Subcutaneous abdominal adipose tissue (tissue), 5 donors: ENCODE results near the gene SETX.

ENCODE experiments used
- H3K27ac ChIP-seq: one replicate; pipeline ENCODE4 v1.7.0; 2013; ENCODE audit warnings: low read depth, mild to moderate bottlenecking, inconsistent platforms, low read length, moderate library complexity
- H3K27me3 ChIP-seq, 5 donors: one replicate each; pipeline ENCODE4 v1.7.0; 2013; ENCODE audit warnings: low read length in 5 of 5, inconsistent platforms in 1 of 5; ENCODE audit not compliant: control insufficient read depth in 5 of 5, insufficient read depth in 4 of 5
- H3K36me3 ChIP-seq, 5 donors: one replicate each; pipeline ENCODE4 v1.7.0; 2013; ENCODE audit warnings: low read length in 5 of 5; ENCODE audit not compliant: control insufficient read depth in 5 of 5, insufficient read depth in 5 of 5
- H3K4me1 ChIP-seq, 5 donors: one replicate each; pipeline ENCODE4 v1.7.0; 2013; ENCODE audit warnings: low read length in 5 of 5, mild to moderate bottlenecking in 3 of 5, moderate library complexity in 1 of 5; ENCODE audit not compliant: control insufficient read depth in 5 of 5, insufficient read depth in 5 of 5
- H3K4me3 ChIP-seq, 5 donors: one replicate each; pipeline ENCODE4 v1.7.0; 2013; ENCODE audit warnings: low read length in 5 of 5, low read depth in 1 of 5
- H3K9ac ChIP-seq, 5 donors: one replicate each; pipeline ENCODE4 v1.7.0; 2013; ENCODE audit warnings: low read length in 5 of 5, mild to moderate bottlenecking in 4 of 5, moderate library complexity in 3 of 5
- H3K9me3 ChIP-seq, 5 donors: one replicate each; pipeline ENCODE4 v1.7.0; 2013; ENCODE audit warnings: low read length in 5 of 5; ENCODE audit not compliant: control insufficient read depth in 5 of 5
- donor health status: healthy.
- donor health status: healthy.
- donor health status: healthy.
- donor health status: healthy.
- donor health status: healthy.

Gene SETX

DNA sequence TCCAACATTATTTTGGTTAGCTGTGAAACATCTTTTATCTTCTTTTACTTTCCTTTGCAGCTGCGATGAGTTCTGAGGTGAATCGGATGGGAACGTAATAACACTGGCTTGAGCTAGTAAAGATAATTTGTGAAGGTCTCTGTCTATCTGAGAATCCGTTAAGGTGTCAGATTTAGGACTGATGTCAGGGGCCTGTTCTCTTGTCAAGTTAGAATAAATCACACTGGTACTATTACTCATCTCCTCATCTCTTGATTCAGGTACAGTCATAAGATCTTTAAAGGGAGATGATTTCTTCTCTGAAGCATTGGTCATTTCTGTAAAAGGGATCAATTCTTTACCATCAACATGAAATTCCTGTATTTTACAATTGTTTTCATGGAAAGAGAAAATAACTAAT, 26.2 kb downstream of the SETX start:
- Histone ChIP-seq H3K4me1 (peaks cover 0 to 6% (median 0%) of the 10 kb centered on the region in 5 donors), H3K9me3 (no peaks in the 10 kb centered on the region), H3K27ac (no peak overlapping the region), H3K27me3 (no peaks in the 10 kb centered on the region), H3K36me3 (peaks cover 51 to 64% (median 54%) of the 10 kb centered on the region in 5 donors), H3K9ac (no peak overlapping the region), H3K4me3 (no peak overlapping the region)

DNA sequence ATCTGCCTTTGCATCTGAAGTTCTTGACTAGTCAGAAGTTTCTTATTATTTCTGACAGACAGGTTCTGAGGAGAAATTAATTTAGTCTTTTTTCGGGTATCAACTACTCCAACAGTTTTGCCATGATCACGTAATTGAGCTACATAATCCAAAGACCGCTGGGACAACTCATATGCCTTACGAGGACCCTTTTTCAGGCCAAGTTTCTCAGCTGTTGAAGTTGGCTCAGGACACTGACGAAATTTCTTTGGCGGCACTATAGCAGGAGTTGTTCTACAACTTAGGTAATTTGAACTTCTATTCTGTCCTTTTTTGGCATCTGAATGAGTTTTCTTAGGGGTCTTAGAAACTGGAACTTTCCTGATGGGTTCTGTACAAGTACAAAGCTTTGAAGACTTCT, 27.2 kb downstream of the SETX start:
- Histone ChIP-seq H3K27me3 (no peaks in the 10 kb centered on the region), H3K27ac (no peak overlapping the region), H3K9me3 (no peaks in the 10 kb centered on the region), H3K36me3 (peaks cover 45 to 57% (median 52%) of the 10 kb centered on the region in 5 donors), H3K4me3 (no peak overlapping the region), H3K9ac (no peak overlapping the region), H3K4me1 (peaks cover 0 to 6% (median 0%) of the 10 kb centered on the region in 5 donors)

DNA sequence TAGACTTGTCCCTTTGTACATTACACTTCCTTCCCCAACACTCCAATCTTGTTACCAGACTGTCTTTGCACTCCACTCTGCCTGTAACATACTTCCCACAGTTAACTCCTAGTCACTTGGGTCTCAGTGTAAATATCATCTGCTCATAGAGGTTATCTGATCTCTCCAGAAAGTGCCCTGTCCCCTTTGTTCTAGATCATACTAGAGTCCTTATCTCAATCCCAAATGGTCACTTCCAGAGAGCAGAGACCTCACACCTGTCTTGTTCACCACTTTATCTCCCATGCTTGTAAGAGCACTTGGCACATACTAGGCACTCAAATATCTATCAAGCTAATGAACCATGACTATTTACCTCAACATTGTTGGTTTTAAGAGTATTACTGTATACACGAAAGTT, 30.4 kb downstream of the SETX start:
- Histone ChIP-seq H3K4me1 (peaks cover 0 to 10% (median 5%) of the 10 kb centered on the region in 5 donors), H3K27me3 (no peaks in the 10 kb centered on the region), H3K9ac (no peak overlapping the region), H3K9me3 (no peaks in the 10 kb centered on the region), H3K27ac (no peak overlapping the region), H3K4me3 (no peak overlapping the region), H3K36me3 (peaks cover 17 to 42% (median 27%) of the 10 kb centered on the region in 5 donors)

DNA sequence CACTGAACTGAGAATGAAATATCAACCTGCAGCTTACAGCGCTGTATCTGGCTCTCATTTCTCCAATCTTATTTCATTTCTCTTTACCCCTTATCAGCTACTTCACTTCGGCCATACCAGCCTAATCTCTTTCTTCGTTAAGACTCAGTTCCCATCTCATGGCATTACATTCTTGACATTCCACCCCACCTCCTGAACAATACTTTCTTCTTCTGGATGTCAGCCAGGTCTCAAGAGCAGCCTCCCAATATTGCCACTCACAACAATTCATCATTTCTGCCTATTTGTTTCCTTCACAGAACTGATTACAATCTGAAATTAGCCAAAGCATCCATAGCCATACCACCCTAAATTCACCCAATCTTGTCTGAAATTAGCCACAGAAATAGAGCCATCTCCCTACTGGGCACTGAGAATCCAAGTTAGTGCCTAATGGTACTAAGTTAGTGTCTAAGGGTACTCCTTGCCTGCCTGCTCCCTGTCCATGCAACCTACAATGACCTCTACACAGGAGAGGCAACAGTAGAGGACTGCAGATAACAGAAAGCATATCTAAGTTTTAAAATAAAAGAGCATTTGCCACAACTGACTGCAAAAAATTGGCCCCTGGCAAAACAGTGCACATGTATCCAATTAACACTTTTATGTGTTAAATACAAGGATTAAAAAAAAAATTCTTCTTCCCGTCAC, 35.2 kb downstream of the SETX start:
- Histone ChIP-seq H3K36me3 (peaks cover 7 to 51% (median 23%) of the 10 kb centered on the region in 5 donors), H3K9ac (no peak overlapping the region)

DNA sequence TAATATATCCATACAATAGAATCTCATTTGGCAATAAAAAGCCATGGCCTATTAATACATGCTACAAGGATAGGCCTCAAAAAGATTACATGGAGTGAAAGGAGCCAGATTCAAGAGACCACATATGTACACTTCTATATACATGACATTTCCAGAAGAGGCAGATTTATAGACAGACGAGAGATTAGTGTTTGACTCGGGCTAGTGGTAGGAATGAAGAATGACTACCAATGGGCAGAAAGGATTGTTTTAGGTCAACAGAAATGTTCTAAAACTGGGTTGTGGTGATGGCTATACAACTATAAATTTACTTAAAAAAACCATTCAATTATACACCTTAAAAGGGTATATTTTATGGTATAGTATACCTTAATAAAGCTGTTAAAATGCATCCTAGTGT, 41.9 kb downstream of the SETX start:
- H3K9me3 ChIP-seq: no peaks in the 10 kb centered on the region
- no peaks in the 10 kb centered on the region for H3K27me3 ChIP-seq
- peaks cover 31 to 78% (median 46%) of the 10 kb centered on the region in 5 donors for H3K36me3 ChIP-seq

More for the DNA sequence above, 35.2 kb downstream of the SETX start:
- no peaks in the 10 kb centered on the region for H3K9me3 ChIP-seq
- H3K27ac ChIP-seq: no peak overlapping the region
- no peaks in the 10 kb centered on the region for H3K27me3 ChIP-seq
- H3K4me3 ChIP-seq: no peak overlapping the region
- H3K4me1 ChIP-seq: peaks cover 0 to 9% (median 7%) of the 10 kb centered on the region in 5 donors

DNA sequence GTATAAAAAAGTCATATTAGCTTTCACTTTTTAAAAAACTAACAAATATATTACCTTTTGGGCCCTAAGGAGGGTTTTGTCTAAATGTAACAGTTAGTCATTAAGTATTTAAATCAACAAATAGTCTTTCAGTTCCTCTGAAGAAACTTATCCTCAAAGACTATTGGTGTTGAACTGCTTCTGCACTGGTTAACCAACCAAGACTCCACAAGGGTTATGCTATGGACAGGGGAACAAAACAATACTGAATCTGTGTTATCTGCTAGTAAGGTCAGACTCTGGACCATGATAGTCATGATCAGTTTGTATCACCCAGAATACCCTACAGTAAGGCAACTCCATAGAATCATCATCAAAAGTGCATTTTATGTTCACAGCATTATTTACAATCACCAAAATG, 42.4 kb downstream of the SETX start:
- H3K4me1 ChIP-seq: no peaks in the 10 kb centered on the region
- H3K27me3 ChIP-seq: no peaks in the 10 kb centered on the region
- peaks cover 30 to 78% (median 47%) of the 10 kb centered on the region in 5 donors for H3K36me3 ChIP-seq
- H3K9me3 ChIP-seq: no peaks in the 10 kb centered on the region
- H3K4me3 ChIP-seq: no peak overlapping the region
- no peak overlapping the region for H3K9ac ChIP-seq
- H3K27ac ChIP-seq: no peak overlapping the region

More for the DNA sequence above, 41.9 kb downstream of the SETX start:
- Histone ChIP-seq H3K4me1 (no peaks in the 10 kb centered on the region), H3K4me3 (no peak overlapping the region), H3K9ac (no peak overlapping the region), H3K27ac (no peak overlapping the region)

DNA sequence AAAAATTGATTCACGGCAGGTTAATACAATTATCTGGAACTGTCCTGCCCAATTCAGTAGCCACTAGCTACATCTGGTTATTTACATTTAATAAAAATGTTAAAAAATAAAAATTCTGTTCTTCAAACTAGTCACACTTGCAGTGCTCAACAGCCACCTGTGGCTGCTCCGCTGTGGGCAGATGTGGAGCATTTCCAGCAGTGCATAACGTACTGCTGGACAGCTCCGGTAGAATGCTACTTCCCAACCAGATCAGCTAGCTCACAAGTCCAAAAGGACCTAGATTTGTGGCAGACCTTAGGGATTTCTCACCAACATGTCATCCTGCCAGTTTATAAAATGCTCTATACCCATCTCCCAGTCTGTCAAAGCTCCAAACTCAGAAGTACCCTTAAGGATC, 42.8 kb downstream of the SETX start:
- H3K27me3 ChIP-seq: no peaks in the 10 kb centered on the region
- H3K9me3 ChIP-seq: no peaks in the 10 kb centered on the region
- H3K4me1 ChIP-seq: no peaks in the 10 kb centered on the region
- peaks cover 26 to 78% (median 49%) of the 10 kb centered on the region in 5 donors for H3K36me3 ChIP-seq
- no peak overlapping the region for H3K9ac ChIP-seq
- no peak overlapping the region for H3K4me3 ChIP-seq
- H3K27ac ChIP-seq: no peak overlapping the region

DNA sequence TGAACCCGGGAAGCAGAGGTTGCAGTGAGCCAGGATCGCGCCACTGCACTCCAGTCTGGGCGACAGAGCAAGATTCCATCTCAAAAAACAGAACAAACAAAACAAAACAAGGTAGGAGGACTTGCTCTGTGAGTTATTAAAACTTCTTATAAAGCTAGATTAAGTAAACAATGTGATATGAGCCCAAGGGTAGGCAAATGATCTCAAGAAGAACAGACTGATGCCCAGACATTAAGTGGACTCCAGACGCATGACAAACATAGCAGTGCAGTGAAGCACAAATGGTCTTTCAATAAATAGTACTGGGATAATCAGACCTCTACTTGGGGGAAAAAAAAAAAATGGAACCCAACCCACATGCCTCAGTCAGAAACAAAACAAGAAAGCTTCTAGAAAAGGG, 45.7 kb downstream of the SETX start:
- no peak overlapping the region for H3K27ac ChIP-seq
- peaks cover 20 to 88% (median 50%) of the 10 kb centered on the region in 5 donors for H3K36me3 ChIP-seq

DNA sequence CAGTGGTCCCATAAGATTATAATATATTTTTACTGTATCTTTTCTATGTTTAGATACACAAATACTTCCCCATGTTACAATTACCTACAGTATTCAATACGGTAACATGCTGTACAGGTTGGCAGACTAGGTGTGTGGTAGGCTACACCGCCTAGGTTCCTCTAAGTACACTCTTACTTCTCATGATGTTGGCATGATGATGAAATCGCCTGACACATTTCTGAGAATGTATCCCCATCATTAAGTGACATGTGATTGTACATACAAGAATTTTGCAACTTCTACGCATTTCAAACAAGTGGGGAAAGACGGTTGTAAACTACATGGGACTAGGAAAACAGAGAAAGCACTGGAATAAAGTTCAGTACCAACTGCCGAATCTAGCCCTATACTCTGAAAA, 53.3 kb downstream of the SETX start:
- no peak overlapping the region for H3K27ac ChIP-seq
- no peaks in the 10 kb centered on the region for H3K27me3 ChIP-seq
- peaks cover 43 to 76% (median 58%) of the 10 kb centered on the region in 5 donors for H3K36me3 ChIP-seq
- no peaks in the 10 kb centered on the region for H3K4me1 ChIP-seq
- H3K4me3 ChIP-seq: no peak overlapping the region
- no peaks in the 10 kb centered on the region for H3K9me3 ChIP-seq
- no peak overlapping the region for H3K9ac ChIP-seq

More for the DNA sequence above, 45.7 kb downstream of the SETX start:
- Histone ChIP-seq H3K27me3 (no peaks in the 10 kb centered on the region), H3K9ac (no peak overlapping the region), H3K4me3 (no peak overlapping the region), H3K4me1 (no peaks in the 10 kb centered on the region), H3K9me3 (no peaks in the 10 kb centered on the region)

DNA sequence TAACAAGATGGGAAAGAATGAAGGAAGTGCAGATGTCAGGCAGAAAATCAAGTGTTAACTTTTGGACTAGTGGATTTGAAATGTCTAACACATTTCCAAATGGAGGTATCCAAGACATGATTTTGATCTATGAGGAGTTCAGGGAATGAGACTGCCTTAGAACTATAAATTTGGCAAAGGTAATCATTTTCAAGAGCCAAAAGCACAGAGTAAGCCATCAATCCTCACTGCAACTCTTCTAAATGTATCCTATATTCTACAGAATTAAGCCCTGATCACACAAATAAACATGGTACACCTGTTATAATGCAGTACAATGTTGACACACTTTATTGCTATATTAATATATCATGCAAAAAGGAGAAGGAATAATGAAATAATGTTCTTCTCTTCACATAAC, 55.6 kb downstream of the SETX start:
- no peaks in the 10 kb centered on the region for H3K9me3 ChIP-seq
- H3K4me1 ChIP-seq: no peaks in the 10 kb centered on the region
- H3K27me3 ChIP-seq: no peaks in the 10 kb centered on the region
- peaks cover 58 to 81% (median 75%) of the 10 kb centered on the region in 5 donors for H3K36me3 ChIP-seq
- no peak overlapping the region for H3K9ac ChIP-seq
- H3K4me3 ChIP-seq: no peak overlapping the region
- no peak overlapping the region for H3K27ac ChIP-seq
